ENCODE measurements around the gene MOV10L1.
"Not testable (repeated sequence)": the region's sequence is repeated elsewhere in the genome, so short reads cannot be mapped to it uniquely, and the experiment has no call there.

The MOV10L1 gene

GRCh38 chr22:50197856-50198623, 108.2 kb downstream of the MOV10L1 start:
- H3K36me3 ChIP-seq (ENCODE audit: control insufficient read depth, insufficient read depth, low read length): peaks cover 37% of the 10 kb centered on the region
- no peaks in the 10 kb centered on the region for H3K9me3 ChIP-seq (ENCODE audit: control insufficient read depth, insufficient read depth, low read length)
- H3K4me1 ChIP-seq (ENCODE audit: control insufficient read depth, insufficient read depth, low read length): no peaks in the 10 kb centered on the region
- no peaks in the 10 kb centered on the region for H3K27me3 ChIP-seq (ENCODE audit: control insufficient read depth, insufficient read depth, low read length)
- H3K4me3 ChIP-seq (ENCODE audit: low read depth, low read length): no peak overlapping the region
- H3K9ac ChIP-seq (ENCODE audit: low read depth, low read length): no peak overlapping the region

DNA sequence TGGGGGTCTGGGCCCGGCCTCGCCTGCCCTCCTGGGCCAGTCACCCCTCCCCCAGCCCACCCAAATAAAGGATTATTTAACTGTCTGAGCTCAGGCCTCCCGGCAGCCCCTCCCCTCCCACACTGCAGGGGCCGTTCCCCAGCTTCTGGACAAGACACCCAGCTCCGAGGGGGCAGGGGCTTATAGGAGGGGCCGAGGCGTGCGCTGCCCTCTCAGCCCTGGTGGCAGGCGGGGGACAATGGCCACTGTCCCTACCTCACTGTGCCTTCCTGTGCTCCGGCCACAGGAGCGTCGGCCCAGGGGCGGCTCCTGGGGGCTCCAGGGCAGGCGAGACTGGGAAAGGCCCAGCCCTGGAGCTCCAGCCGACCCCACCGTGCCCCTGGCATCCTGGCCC, 108.8 kb downstream of the MOV10L1 start:
- Histone ChIP-seq H3K4me1 (ENCODE audit: control insufficient read depth, insufficient read depth, low read length) (no peaks in the 10 kb centered on the region), H3K4me3 (ENCODE audit: low read depth, low read length) (no peak overlapping the region), H3K9ac (ENCODE audit: low read depth, low read length) (no peak overlapping the region), H3K9me3 (ENCODE audit: control insufficient read depth, insufficient read depth, low read length) (no peaks in the 10 kb centered on the region), H3K36me3 (ENCODE audit: control insufficient read depth, insufficient read depth, low read length) (peaks cover 31% of the 10 kb centered on the region), H3K27me3 (ENCODE audit: control insufficient read depth, insufficient read depth, low read length) (no peaks in the 10 kb centered on the region)

DNA sequence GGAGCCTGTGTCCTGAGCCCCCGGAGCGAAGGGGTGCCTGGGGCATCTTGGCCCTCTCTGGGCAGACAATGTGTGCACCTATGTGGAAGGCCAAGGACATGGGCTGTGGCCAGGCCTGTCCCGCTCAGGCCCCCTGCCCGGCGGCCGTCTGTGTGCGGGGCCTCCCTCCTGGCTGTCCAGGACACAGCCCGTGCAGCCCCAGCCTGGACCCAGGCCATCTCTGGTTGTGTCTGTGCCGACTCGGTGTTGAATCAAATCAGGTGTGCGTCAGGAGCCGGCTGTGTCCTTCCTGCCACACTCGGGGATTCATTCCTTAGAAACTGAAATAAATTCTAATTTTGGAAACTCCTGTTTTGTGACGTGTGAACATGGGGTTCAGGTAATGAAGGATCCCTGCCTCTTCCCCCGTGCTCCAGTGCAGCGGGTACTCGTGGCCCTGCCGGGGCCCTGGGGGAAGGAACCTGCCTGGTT, 109.5 kb downstream of the MOV10L1 start:
- peak overlapping the region; percentile 60 for H3K4me3 ChIP-seq (ENCODE audit: low read depth, low read length)
- H3K36me3 ChIP-seq (ENCODE audit: control insufficient read depth, insufficient read depth, low read length): peaks cover 25% of the 10 kb centered on the region
- no peaks in the 10 kb centered on the region for H3K4me1 ChIP-seq (ENCODE audit: control insufficient read depth, insufficient read depth, low read length)
- H3K9ac ChIP-seq (ENCODE audit: low read depth, low read length): no peak overlapping the region
- H3K27me3 ChIP-seq (ENCODE audit: control insufficient read depth, insufficient read depth, low read length): no peaks in the 10 kb centered on the region
- H3K9me3 ChIP-seq (ENCODE audit: control insufficient read depth, insufficient read depth, low read length): no peaks in the 10 kb centered on the region

- Histone ChIP-seq H3K4me3 (ENCODE audit: low read depth, low read length) (peak overlapping the region; percentile 60), H3K9me3 (ENCODE audit: control insufficient read depth, insufficient read depth, low read length) (no peaks in the 10 kb centered on the region), H3K4me1 (ENCODE audit: control insufficient read depth, insufficient read depth, low read length) (no peaks in the 10 kb centered on the region), H3K36me3 (ENCODE audit: control insufficient read depth, insufficient read depth, low read length) (peaks cover 18% of the 10 kb centered on the region), H3K27me3 (ENCODE audit: control insufficient read depth, insufficient read depth, low read length) (no peaks in the 10 kb centered on the region), H3K9ac (ENCODE audit: low read depth, low read length) (peak overlapping the region; percentile 54)
These were observed 110.1 kb downstream of the MOV10L1 start for GRCh38 chr22:50199829-50200460.

DNA sequence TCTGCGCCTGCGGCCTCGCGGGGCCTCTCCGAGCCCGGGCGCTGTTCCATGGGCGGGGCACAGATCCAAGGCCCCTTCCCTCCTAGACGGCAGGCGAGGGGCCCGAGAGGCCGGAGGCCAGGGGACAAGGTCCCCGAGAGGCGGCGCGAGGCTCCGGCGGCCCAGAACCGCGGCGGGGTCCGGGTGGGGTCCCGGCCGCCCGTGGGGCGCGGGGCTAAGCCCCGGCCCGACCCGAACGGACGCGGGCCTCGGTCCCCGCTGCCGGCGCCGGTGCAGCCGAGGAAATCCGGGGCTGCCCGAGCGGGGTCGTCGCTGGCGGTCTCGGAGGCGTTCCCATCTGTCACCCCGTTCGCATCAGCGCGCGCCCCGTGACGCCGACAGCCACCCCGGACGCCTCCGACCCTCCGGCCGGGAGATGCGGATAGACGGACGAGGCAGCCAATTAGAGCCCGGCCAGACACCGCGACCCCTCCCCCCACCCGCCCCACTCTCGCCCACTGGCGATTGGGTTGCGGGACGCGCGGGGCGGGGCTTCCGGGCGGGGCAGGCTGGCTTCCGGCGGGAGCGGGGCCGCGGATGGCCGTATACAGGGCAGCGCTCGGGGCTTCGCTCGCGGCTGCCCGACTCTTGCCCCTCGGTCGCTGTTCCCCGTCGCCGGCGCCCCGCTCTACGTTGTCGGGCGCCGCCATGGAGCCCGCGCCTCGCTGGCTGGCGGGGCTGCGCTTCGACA, 110.8 kb downstream of the MOV10L1 start, which contains the start of gene SELENOO:
Gene SELENOO, plus strand, starts transcription at position 551 of the 730 bp plus-strand sequence. Its CDS starts 26 bp downstream, at position 577.
- Histone ChIP-seq H3K36me3 (ENCODE audit: control insufficient read depth, insufficient read depth, low read length) (peaks cover 17% of the 10 kb centered on the region), H3K27me3 (ENCODE audit: control insufficient read depth, insufficient read depth, low read length) (no peaks in the 10 kb centered on the region), H3K9ac (ENCODE audit: low read depth, low read length) (peak within 1 kb of the TSS; percentile 70), H3K9me3 (ENCODE audit: control insufficient read depth, insufficient read depth, low read length) (no peaks in the 10 kb centered on the region), H3K4me3 (ENCODE audit: low read depth, low read length) (peak within 1 kb of the TSS; percentile 62), H3K4me1 (ENCODE audit: control insufficient read depth, insufficient read depth, low read length) (no peaks in the 10 kb centered on the region)

- H3K9ac ChIP-seq (ENCODE audit: low read depth, low read length): peak overlapping the region; percentile 70
- H3K27me3 ChIP-seq (ENCODE audit: control insufficient read depth, insufficient read depth, low read length): no peaks in the 10 kb centered on the region
- H3K36me3 ChIP-seq (ENCODE audit: control insufficient read depth, insufficient read depth, low read length): peaks cover 11% of the 10 kb centered on the region
- peak overlapping the region; percentile 62 for H3K4me3 ChIP-seq (ENCODE audit: low read depth, low read length)
- no peaks in the 10 kb centered on the region for H3K4me1 ChIP-seq (ENCODE audit: control insufficient read depth, insufficient read depth, low read length)
- H3K9me3 ChIP-seq (ENCODE audit: control insufficient read depth, insufficient read depth, low read length): no peaks in the 10 kb centered on the region
These were observed 111.7 kb downstream of the MOV10L1 start for GRCh38 chr22:50201191-50202129.

DNA sequence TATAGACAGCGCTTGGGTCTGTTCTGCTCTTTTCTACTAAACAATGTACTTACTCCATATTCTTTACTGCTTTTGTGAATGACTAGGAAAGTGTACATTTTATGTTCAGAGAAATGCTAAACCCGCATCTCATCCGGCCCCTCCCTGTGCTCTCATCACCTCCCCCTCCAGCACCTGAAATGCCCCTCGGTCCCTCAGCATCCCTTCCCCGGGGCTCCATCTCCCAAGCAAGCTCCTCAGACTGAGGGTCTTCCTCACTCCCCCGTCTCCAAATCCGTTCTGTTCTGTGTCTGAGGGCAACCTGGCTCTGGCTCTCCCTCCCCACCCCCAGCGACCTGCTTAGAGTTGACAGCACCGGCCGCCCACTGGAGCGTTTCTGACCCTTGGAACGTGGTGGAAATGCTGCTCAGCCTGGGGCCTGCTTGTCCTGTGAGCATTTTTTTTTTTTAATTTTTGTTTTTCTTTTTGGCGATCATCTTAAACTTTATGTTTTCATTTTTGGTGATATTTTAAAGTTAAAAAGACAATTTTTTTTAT, 112.4 kb downstream of the MOV10L1 start:
- Histone ChIP-seq H3K9ac (ENCODE audit: low read depth, low read length) (peak overlapping the region; percentile 70), H3K36me3 (ENCODE audit: control insufficient read depth, insufficient read depth, low read length) (peaks cover 11% of the 10 kb centered on the region), H3K4me1 (ENCODE audit: control insufficient read depth, insufficient read depth, low read length) (no peaks in the 10 kb centered on the region)

GRCh38 chr22:50203288-50203687, 113.5 kb downstream of the MOV10L1 start:
- H3K9me3 ChIP-seq (ENCODE audit: control insufficient read depth, insufficient read depth, low read length): no peaks in the 10 kb centered on the region
- H3K4me1 ChIP-seq (ENCODE audit: control insufficient read depth, insufficient read depth, low read length): no peaks in the 10 kb centered on the region
- no peaks in the 10 kb centered on the region for H3K27me3 ChIP-seq (ENCODE audit: control insufficient read depth, insufficient read depth, low read length)
- no peak overlapping the region for H3K4me3 ChIP-seq (ENCODE audit: low read depth, low read length)
- H3K9ac ChIP-seq (ENCODE audit: low read depth, low read length): no peak overlapping the region
- peaks cover 10% of the 10 kb centered on the region for H3K36me3 ChIP-seq (ENCODE audit: control insufficient read depth, insufficient read depth, low read length)

More for the DNA sequence above, 112.4 kb downstream of the MOV10L1 start:
- Histone ChIP-seq H3K4me3 (ENCODE audit: low read depth, low read length) (peak overlapping the region; percentile 62), H3K9me3 (ENCODE audit: control insufficient read depth, insufficient read depth, low read length) (no peaks in the 10 kb centered on the region), H3K27me3 (ENCODE audit: control insufficient read depth, insufficient read depth, low read length) (no peaks in the 10 kb centered on the region)

- Histone ChIP-seq H3K9me3 (ENCODE audit: control insufficient read depth, insufficient read depth, low read length) (no peaks in the 10 kb centered on the region), H3K9ac (ENCODE audit: low read depth, low read length) (no peak overlapping the region), H3K36me3 (ENCODE audit: control insufficient read depth, insufficient read depth, low read length) (peaks cover 11% of the 10 kb centered on the region), H3K4me3 (ENCODE audit: low read depth, low read length) (no peak overlapping the region), H3K27me3 (ENCODE audit: control insufficient read depth, insufficient read depth, low read length) (no peaks in the 10 kb centered on the region), H3K4me1 (ENCODE audit: control insufficient read depth, insufficient read depth, low read length) (no peaks in the 10 kb centered on the region)
These were observed 114.8 kb downstream of the MOV10L1 start for GRCh38 chr22:50204571-50204970.

GRCh38 chr22:50204998-50205397, 115.2 kb downstream of the MOV10L1 start:
- H3K4me1 ChIP-seq (ENCODE audit: control insufficient read depth, insufficient read depth, low read length); H3K27me3 ChIP-seq (ENCODE audit: control insufficient read depth, insufficient read depth, low read length); H3K9ac ChIP-seq (ENCODE audit: low read depth, low read length); H3K4me3 ChIP-seq (ENCODE audit: low read depth, low read length); H3K9me3 ChIP-seq (ENCODE audit: control insufficient read depth, insufficient read depth, low read length): not testable (repeated sequence)
- peaks cover 12% of the 10 kb centered on the region for H3K36me3 ChIP-seq (ENCODE audit: control insufficient read depth, insufficient read depth, low read length)
